Activated T-helper 17 cell treated with anti-CD3 and anti-CD28 coated beads, Interleukin-2, amount 50 U/mL, for 72 hours (primary cell): ENCODE results near the gene RPS21. TPM values are rescaled to one million over a fixed set of nuclear protein-coding genes. Genes with fewer than 3 reads are reported as not detected.

Experiments used
- ATAC-seq: fragments of 150-1000 bp; cut with Tn5 transposase; replicated peaks from 2 replicates; pipeline ENCODE4 v1.10.0; 2021; ENCODE audit warnings: mild to moderate bottlenecking, moderate library complexity
- H3K27ac Mint-ChIP-seq: one replicate; pipeline ENCODE4 v1.8.0; 2022; ENCODE audit warnings: mixed read lengths
- H3K27me3 Mint-ChIP-seq: one replicate; pipeline ENCODE4 v1.8.0; 2022; ENCODE audit warnings: mixed read lengths
- H3K36me3 Mint-ChIP-seq: one replicate; pipeline ENCODE4 v1.8.0; 2022; ENCODE audit warnings: low read depth, mild to moderate bottlenecking, mixed read lengths
- H3K4me1 Mint-ChIP-seq: one replicate; pipeline ENCODE4 v1.8.0; 2022; ENCODE audit warnings: mixed read lengths
- H3K4me3 Mint-ChIP-seq: one replicate; pipeline ENCODE4 v1.8.0; 2022; ENCODE audit warnings: mild to moderate bottlenecking, mixed read lengths
- H3K9me3 Mint-ChIP-seq: one replicate; pipeline ENCODE4 v1.8.0; 2022; ENCODE audit warnings: mixed read lengths
- total RNA-seq, 2 donors: library from RNA; stranded (reverse); gene quantifications; one replicate each; pipeline ENCODE4 v1.2.3, GENCODE V29; 2022

Gene RPS21
- total RNA-seq, 2 donors from 2014 or later, result 2,323 to 2,749 TPM

- H3K27me3 Mint-ChIP-seq, result peaks cover 17% of the 10 kb centered on the region
- H3K27ac Mint-ChIP-seq, result no peak overlapping the region
- no peaks in the 10 kb centered on the region for H3K4me1 Mint-ChIP-seq
- no peaks in the 10 kb centered on the region for H3K36me3 Mint-ChIP-seq
- no peak for ATAC-seq
- no peak overlapping the region for H3K4me3 Mint-ChIP-seq
- H3K9me3 Mint-ChIP-seq, result no peaks in the 10 kb centered on the region
These were observed 44.1 kb downstream of the RPS21 start for GRCh38 chr20:62430866-62431447.

- no peak for ATAC-seq
- H3K27ac Mint-ChIP-seq, result no peak overlapping the region
- no peaks in the 10 kb centered on the region for H3K36me3 Mint-ChIP-seq
These were observed 47.0 kb downstream of the RPS21 start for GRCh38 chr20:62433658-62434497.

GRCh38 chr20:62436692-62437091, 49.8 kb downstream of the RPS21 start:
- Mint-ChIP-seq H3K4me3 (no peak overlapping the region), H3K4me1 (no peaks in the 10 kb centered on the region), H3K27me3 (peaks cover 19% of the 10 kb centered on the region), H3K9me3 (no peaks in the 10 kb centered on the region), H3K27ac (no peak overlapping the region), H3K36me3 (no peaks in the 10 kb centered on the region)
- no peak for ATAC-seq

More at GRCh38 chr20:62433658-62434497, 47.0 kb downstream of the RPS21 start:
- Mint-ChIP-seq H3K27me3 (peaks cover 24% of the 10 kb centered on the region), H3K4me1 (no peaks in the 10 kb centered on the region), H3K4me3 (no peak overlapping the region), H3K9me3 (no peaks in the 10 kb centered on the region)

GRCh38 chr20:62437496-62437895, 50.6 kb downstream of the RPS21 start:
- no peak overlapping the region for H3K27ac Mint-ChIP-seq
- peaks cover 19% of the 10 kb centered on the region for H3K27me3 Mint-ChIP-seq
- H3K36me3 Mint-ChIP-seq, result no peaks in the 10 kb centered on the region
- no peaks in the 10 kb centered on the region for H3K4me1 Mint-ChIP-seq
- no peak overlapping the region for H3K4me3 Mint-ChIP-seq
- no peak for ATAC-seq
- H3K9me3 Mint-ChIP-seq, result no peaks in the 10 kb centered on the region

GRCh38 chr20:62437927-62438326, 51.0 kb downstream of the RPS21 start:
- no peaks in the 10 kb centered on the region for H3K36me3 Mint-ChIP-seq
- peaks cover 22% of the 10 kb centered on the region for H3K27me3 Mint-ChIP-seq
- no peaks in the 10 kb centered on the region for H3K9me3 Mint-ChIP-seq
- no peaks in the 10 kb centered on the region for H3K4me1 Mint-ChIP-seq
- no peak overlapping the region for H3K27ac Mint-ChIP-seq
- no peak for ATAC-seq
- no peak overlapping the region for H3K4me3 Mint-ChIP-seq

Other genes with a start within 250 kb of the RPS21 start
- gene PSMA7, start 243.7 kb upstream of the RPS21 start, total RNA-seq, result 100 to 1,000 TPM; 161 to 334 TPM
- gene SS18L1, start 243.3 kb upstream of the RPS21 start, total RNA-seq, result 10 to 100 TPM; 16.5 to 17.9 TPM
- 10 to 100 TPM; 19.7 to 40.2 TPM for gene MTG2, start 204.1 kb upstream of the RPS21 start, total RNA-seq
- gene HRH3, start 166.8 kb upstream of the RPS21 start, total RNA-seq, result not detected
- 10 to 100 TPM; 25.6 to 34.7 TPM for gene OSBPL2, start 148.6 kb upstream of the RPS21 start, total RNA-seq
- gene ADRM1, start 84.1 kb upstream of the RPS21 start, total RNA-seq, result 100 to 1,000 TPM in 1 of 2 donors, 10 to 100 TPM in 1; 67.3 to 132 TPM
- gene LAMA5, start 19.8 kb upstream of the RPS21 start, total RNA-seq, result under 1 TPM; 0.29 to 0.39 TPM
- 1 to 10 TPM; 6.8 to 6.9 TPM for gene CABLES2, start 20.2 kb downstream of the RPS21 start, total RNA-seq
- not detected for gene RBBP8NL, start 40.4 kb downstream of the RPS21 start, total RNA-seq
- gene GATA5, start 88.9 kb downstream of the RPS21 start, total RNA-seq, result not detected